Upper lobe of right lung (tissue), 1 donor: ENCODE data around the gene XYLT1. TPM values are rescaled to one million over a fixed set of nuclear protein-coding genes. Genes with fewer than 3 reads are reported as not detected.

Experiments
- ATAC-seq: fragments of 200-7000 bp; cut with Tn5 transposase; one replicate; pipeline ENCODE4 v1.9.1; 2020; ENCODE audit warnings: mild to moderate bottlenecking, moderate library complexity
- DNase-seq: peaks from one replicate; pipeline ENCODE4 v3.0.0-alpha.2; 2020
- H3K27ac ChIP-seq: fragments of 200-600 bp; one replicate; pipeline ENCODE4 v1.8.0; 2022
- H3K27me3 ChIP-seq: fragments of 200-600 bp; one replicate; pipeline ENCODE4 v1.8.0; 2022; ENCODE audit warnings: mild to moderate bottlenecking
- H3K36me3 ChIP-seq: fragments of 200-600 bp; one replicate; pipeline ENCODE4 v1.8.0; 2022
- H3K4me1 ChIP-seq: fragments of 200-600 bp; one replicate; pipeline ENCODE4 v1.8.0; 2022
- H3K4me3 ChIP-seq: fragments of 200-600 bp; one replicate; pipeline ENCODE4 v1.8.0; 2022; ENCODE audit warnings: mild to moderate bottlenecking
- H3K9me3 ChIP-seq: fragments of 200-600 bp; one replicate; pipeline ENCODE4 v1.8.0; 2022
- intact Hi-C: fragments of 100-400 bp; cut with DNase I; formaldehyde crosslinking; loops from one replicate; pipeline ENCODE4 v1.11.0; 2022
- total RNA-seq: library from RNA; stranded (reverse); fragmentation: NEBNext Ultra II Directional; extraction: Animal tissue kit (Norgen Biotek cat#: 25700); gene quantifications from one replicate; pipeline ENCODE4 v1.2.1, GENCODE V29; 2021
- TF ChIP-seq, protein P1 (sequence below): fragments of 200-600 bp; IDR thresholded peaks from one replicate; pipeline ENCODE4 v1.8.0; 2022; ENCODE audit warnings: antibody characterized with exemption
- donor health status: DM: no; HTN: yes; CAD: no; lungs with severe emphysema.

The XYLT1 gene
- total RNA-seq, 1 donor from 2014 or later, result 12.1 TPM

DNA sequence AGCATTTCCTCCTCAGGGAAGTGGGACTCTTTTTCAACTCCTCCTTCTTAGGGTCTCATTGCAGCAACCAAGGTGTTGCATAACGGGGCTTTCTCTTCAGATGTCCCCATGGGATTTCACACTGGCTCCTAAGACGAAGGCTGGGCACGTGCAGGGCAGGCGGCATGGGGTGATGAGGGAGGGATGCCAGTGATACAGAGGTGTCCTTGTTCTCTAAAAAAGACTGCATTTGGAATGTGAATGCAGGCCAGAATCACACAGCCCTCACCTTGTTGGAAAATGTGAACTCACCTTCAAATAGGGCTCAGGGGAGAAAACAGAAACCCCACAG lies 105.6 kb downstream of the XYLT1 start:
- Histone ChIP-seq H3K36me3 (no peaks in the 10 kb centered on the region), H3K9me3 (no peaks in the 10 kb centered on the region), H3K4me3 (no peak overlapping the region), H3K4me1 (peaks cover 61% of the 10 kb centered on the region), H3K27me3 (no peaks in the 10 kb centered on the region), H3K27ac (no peak overlapping the region)
- intact Hi-C loops, result no loop called here
- ATAC-seq, result no peak
- TF ChIP-seq, protein P1, sequence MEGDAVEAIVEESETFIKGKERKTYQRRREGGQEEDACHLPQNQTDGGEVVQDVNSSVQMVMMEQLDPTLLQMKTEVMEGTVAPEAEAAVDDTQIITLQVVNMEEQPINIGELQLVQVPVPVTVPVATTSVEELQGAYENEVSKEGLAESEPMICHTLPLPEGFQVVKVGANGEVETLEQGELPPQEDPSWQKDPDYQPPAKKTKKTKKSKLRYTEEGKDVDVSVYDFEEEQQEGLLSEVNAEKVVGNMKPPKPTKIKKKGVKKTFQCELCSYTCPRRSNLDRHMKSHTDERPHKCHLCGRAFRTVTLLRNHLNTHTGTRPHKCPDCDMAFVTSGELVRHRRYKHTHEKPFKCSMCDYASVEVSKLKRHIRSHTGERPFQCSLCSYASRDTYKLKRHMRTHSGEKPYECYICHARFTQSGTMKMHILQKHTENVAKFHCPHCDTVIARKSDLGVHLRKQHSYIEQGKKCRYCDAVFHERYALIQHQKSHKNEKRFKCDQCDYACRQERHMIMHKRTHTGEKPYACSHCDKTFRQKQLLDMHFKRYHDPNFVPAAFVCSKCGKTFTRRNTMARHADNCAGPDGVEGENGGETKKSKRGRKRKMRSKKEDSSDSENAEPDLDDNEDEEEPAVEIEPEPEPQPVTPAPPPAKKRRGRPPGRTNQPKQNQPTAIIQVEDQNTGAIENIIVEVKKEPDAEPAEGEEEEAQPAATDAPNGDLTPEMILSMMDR, result no peak
- no peak for DNase-seq

DNA sequence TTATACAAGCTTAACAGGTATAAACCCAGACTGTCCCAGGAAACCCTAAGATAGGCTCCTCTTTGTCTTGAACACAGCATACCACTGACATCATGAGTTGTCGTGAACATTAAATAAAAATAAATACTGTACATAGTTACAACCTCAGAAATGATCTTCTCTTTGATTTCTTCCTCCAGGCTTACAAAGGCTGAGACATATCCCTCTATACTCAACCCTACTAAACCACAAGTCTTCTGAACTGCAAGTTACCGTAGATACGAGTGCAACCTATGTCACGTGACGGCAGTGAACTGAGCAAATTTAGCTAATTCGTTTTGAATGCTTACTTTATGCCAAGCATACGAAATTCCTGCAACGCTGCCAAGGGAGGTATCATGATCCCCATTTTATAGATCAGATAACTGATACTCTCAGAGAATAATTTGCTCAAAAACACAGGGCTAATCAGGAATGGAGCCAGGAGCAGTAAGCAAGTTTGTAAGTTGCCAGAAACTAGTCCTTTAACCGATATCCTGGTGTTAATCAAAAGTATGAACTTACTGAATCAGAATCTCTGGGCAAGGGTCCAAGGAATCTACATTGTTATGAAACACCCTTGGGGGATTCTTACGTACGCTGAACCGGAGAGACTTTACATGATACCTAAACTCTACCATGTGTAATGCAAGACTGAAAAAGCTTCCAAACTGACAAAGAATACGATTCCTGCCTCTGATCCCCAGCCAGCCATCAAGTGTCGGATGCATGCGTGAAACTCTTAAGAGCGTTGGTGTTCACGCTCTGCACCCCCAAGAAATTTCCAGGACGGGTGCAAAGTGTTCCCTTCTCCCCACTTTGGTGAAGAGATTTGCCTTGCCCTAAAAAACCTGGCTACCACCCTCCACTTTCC lies 106.2 kb downstream of the XYLT1 start:
- no peaks in the 10 kb centered on the region for H3K36me3 ChIP-seq
- DNase-seq (no peak), ATAC-seq (no peak)
- no peaks in the 10 kb centered on the region for H3K9me3 ChIP-seq
- intact Hi-C loops, result no loop called here
- H3K27me3 ChIP-seq, result no peaks in the 10 kb centered on the region
- H3K27ac ChIP-seq, result no peak overlapping the region
- H3K4me1 ChIP-seq, result peaks cover 62% of the 10 kb centered on the region
- H3K4me3 ChIP-seq, result no peak overlapping the region
- TF ChIP-seq, protein P1, result no peak

DNA sequence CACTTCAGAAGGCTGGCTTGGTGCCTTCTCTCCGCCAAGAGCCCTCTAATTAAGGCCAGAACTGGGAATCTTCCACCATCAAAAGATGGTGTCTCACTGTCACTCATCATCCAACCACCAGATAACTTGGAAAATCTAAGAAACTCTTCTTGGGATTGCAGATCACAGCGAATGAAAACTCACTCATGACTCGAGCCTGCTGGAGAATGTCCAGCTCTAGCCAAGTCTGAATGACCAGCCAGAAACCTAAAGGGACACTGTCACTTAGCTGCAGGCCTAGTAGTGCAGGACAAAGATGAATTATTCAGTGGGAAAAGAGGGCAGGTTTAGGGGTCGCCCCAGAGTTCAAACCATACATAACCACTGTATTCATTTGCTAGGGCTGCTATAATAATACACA lies 107.8 kb downstream of the XYLT1 start:
- no peak for DNase-seq
- Histone ChIP-seq H3K36me3 (no peaks in the 10 kb centered on the region), H3K27ac (no peak overlapping the region), H3K4me3 (no peak overlapping the region), H3K9me3 (no peaks in the 10 kb centered on the region), H3K27me3 (no peaks in the 10 kb centered on the region), H3K4me1 (peaks cover 67% of the 10 kb centered on the region)
- no peak for ATAC-seq
- TF ChIP-seq, protein P1, result no peak
- intact Hi-C loops, result no loop called here

DNA sequence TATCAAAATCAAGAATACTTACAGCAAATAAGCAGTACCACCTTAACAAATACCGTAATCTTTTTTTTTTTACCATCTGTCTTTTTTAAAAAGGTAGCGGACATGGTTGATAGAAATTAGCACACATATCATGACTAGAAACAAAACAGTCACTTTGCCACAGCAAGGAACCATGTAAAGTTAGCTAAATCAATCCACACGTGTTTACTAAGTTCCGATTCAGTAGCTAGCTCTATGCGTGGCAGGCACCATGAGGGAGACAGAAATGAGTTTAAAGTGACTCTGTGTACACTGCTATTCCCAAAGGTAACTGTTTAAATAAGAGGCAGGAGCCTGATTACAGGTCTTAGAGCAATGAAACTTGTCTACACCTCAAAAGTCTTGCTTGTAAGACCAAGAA lies 108.6 kb downstream of the XYLT1 start:
- intact Hi-C loops, result no loop called here
- TF ChIP-seq, protein P1, result no peak
- Histone ChIP-seq H3K27me3 (no peaks in the 10 kb centered on the region), H3K9me3 (no peaks in the 10 kb centered on the region), H3K36me3 (no peaks in the 10 kb centered on the region), H3K4me1 (peaks cover 65% of the 10 kb centered on the region), H3K4me3 (no peak overlapping the region), H3K27ac (no peak overlapping the region)
- no peak for ATAC-seq
- no peak for DNase-seq

DNA sequence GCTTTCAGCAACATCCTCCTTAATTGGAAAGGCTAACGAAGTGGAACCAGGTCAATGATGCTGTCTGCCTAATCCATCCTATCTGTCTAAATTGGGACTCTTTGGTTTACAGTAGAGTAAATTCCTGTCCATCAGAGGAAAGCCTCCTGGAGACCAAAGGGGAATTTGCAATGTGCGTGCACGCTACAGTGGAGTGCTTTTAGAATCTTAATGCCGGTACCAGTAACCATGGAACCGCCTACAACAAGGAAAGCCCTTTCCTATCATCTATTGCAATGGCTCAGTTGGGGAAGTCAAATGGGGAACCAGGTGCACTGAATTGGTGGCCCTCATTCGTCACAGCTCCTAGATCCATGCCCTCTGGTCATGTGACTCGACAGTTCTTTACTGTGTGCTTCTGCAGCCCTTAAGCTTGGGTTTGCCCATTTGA lies 110.1 kb downstream of the XYLT1 start:
- intact Hi-C loops, result no loop called here
- ATAC-seq (peak; percentile 75), DNase-seq (no peak)
- Histone ChIP-seq H3K36me3 (no peaks in the 10 kb centered on the region), H3K9me3 (no peaks in the 10 kb centered on the region), H3K4me3 (no peak overlapping the region), H3K27ac (peak overlapping the region; percentile 21), H3K4me1 (peaks cover 57% of the 10 kb centered on the region), H3K27me3 (no peaks in the 10 kb centered on the region)
- TF ChIP-seq, protein P1, result no peak
